SK-N-SH (cell line): Measurements from ENCODE around the gene ASS1. TPM values are rescaled to one million over a fixed set of nuclear protein-coding genes. Genes with fewer than 3 reads are reported as not detected.

Source experiments
- CTCF ChIA-PET: fragments of 300-600, 350-600 bp; formaldehyde crosslinking; extraction: SDS; loops from one replicate; lab custom pipeline; 2021; lab: Yijun Ruan, JAX
- POLR2A ChIA-PET: fragments of 350-600 bp; sonication (Branson Sonifier 250); formaldehyde crosslinking; extraction: SDS; loops from one replicate; lab custom pipeline; 2020; ENCODE audit warnings: antibody characterized with exemption, inconsistent platforms; lab: Yijun Ruan, JAX
- DNase-seq: peaks from one replicate; pipeline ENCODE4 v3.0.0; 2012
- H2AFZ ChIP-seq: fragments of 200-600 bp; sonication (generic); 2 replicates; pipeline ENCODE4 v1.8.1; 2016; ENCODE audit warnings: antibody characterized with exemption, mild to moderate bottlenecking, low read depth
- H3F3A ChIP-seq: fragments of 200-600 bp; sonication (generic); replicated peaks from 2 replicates; pipeline ENCODE3; 2016; ENCODE audit warnings: antibody characterized with exemption, mild to moderate bottlenecking; ENCODE audit not compliant: insufficient read depth
- H3K27ac ChIP-seq, 2 experiments: fragments of 200-500 bp in 1 of 2; fragments of 200-600 bp in 1 of 2; sonication (Bioruptor generic) in 1 of 2; sonication (generic), shearing (Covaris generic) in 1 of 2; 2 replicates each; pipeline versions ENCODE4 v1.5.1 to v1.6.1; 2014 to 2016; ENCODE audit warnings: low read depth in 2 of 2, inconsistent platforms in 1 of 2, low read length in 1 of 2, mild to moderate bottlenecking in 1 of 2, mixed read lengths in 1 of 2
- H3K27me3 ChIP-seq: fragments of 200-600 bp; sonication (generic), shearing (Covaris generic); 2 replicates; pipeline ENCODE4 v1.6.1; 2016; ENCODE audit warnings: mixed run types; ENCODE audit not compliant: insufficient read depth
- H3K36me3 ChIP-seq, 2 experiments: fragments of 200-500 bp in 1 of 2; fragments of 200-600 bp in 1 of 2; sonication (Bioruptor generic) in 1 of 2; sonication (generic) in 1 of 2; replicated peaks in 1 of 2; 2 replicates each; pipeline versions ENCODE3 to v1.5.1; 2014 to 2016; ENCODE audit warnings: low read length in 1 of 2, mild to moderate bottlenecking in 1 of 2; ENCODE audit not compliant: insufficient read depth in 2 of 2, control insufficient read depth in 1 of 2
- H3K4me1 ChIP-seq, 2 experiments: fragments of 200-500 bp in 1 of 2; fragments of 200-600 bp in 1 of 2; sonication (Bioruptor generic) in 1 of 2; sonication (generic), shearing (Covaris generic) in 1 of 2; 2 replicates each; pipeline versions ENCODE4 v1.5.1 to v1.6.1; 2014 to 2016; ENCODE audit warnings: low read depth in 1 of 2, low read length in 1 of 2, mixed run types in 1 of 2; ENCODE audit not compliant: insufficient read depth in 2 of 2, control insufficient read depth in 1 of 2
- H3K4me2 ChIP-seq: fragments of 200-600 bp; sonication (generic), shearing (Covaris generic); 2 replicates; pipeline ENCODE4 v1.6.1; 2017; ENCODE audit warnings: mixed run types
- H3K4me3 ChIP-seq, 2 experiments: fragments of 200-500 bp in 1 of 2; fragments of 200-600 bp in 1 of 2; sonication (Bioruptor generic) in 1 of 2; sonication (generic), shearing (Covaris generic) in 1 of 2; 2 replicates each; pipeline versions ENCODE4 v1.5.1 to v1.8.1; 2014 to 2016; ENCODE audit warnings: low read depth in 2 of 2, inconsistent platforms in 1 of 2, low read length in 1 of 2, mild to moderate bottlenecking in 1 of 2, mixed read lengths in 1 of 2, moderate library complexity in 1 of 2
- H3K79me2 ChIP-seq: fragments of 200-600 bp; sonication (generic); 2 replicates; pipeline ENCODE4 v1.8.1; 2017; ENCODE audit warnings: mild to moderate bottlenecking; ENCODE audit not compliant: insufficient read depth
- H3K9ac ChIP-seq: fragments of 200-600 bp; sonication (generic); 2 replicates; pipeline ENCODE4 v1.6.1; 2017; ENCODE audit warnings: mixed run types
- H3K9me2 ChIP-seq: fragments of 200-600 bp; sonication (generic); 2 replicates; pipeline ENCODE4 v1.6.1; 2017; ENCODE audit warnings: mixed run types
- H3K9me3 ChIP-seq: fragments of 200-600 bp; sonication (generic); 2 replicates; pipeline ENCODE4 v1.6.1; 2017; ENCODE audit warnings: mixed run types, mild to moderate bottlenecking, moderate library complexity
- H4K20me1 ChIP-seq: fragments of 200-600 bp; sonication (generic); 2 replicates; pipeline ENCODE4 v1.6.1; 2017; ENCODE audit warnings: mild to moderate bottlenecking, mixed run types; ENCODE audit not compliant: insufficient read depth
- ELF1 ChIP-seq: IDR thresholded peaks from 2 replicates; pipeline ENCODE4 v1.4.0; 2012
- EZH2phosphoT487 ChIP-seq: fragments of 200-600 bp; sonication (generic); IDR thresholded peaks from 2 replicates; pipeline ENCODE4 v1.6.1; 2017; ENCODE audit warnings: low read depth, mixed run types, mild to moderate bottlenecking, antibody characterized with exemption, moderate library complexity, borderline replicate concordance
- FOXJ3 ChIP-seq: sonication (generic); formaldehyde crosslinking; IDR thresholded peaks from 2 replicates; pipeline ENCODE4 v1.5.1; 2020; ENCODE audit warnings: mild to moderate bottlenecking, missing genetic modification reagents
- GATA2 ChIP-seq: sonication (generic); formaldehyde crosslinking; IDR thresholded peaks from 2 replicates; pipeline ENCODE4 v1.5.0; 2020; ENCODE audit warnings: mild to moderate bottlenecking, missing genetic modification reagents
- MXI1 ChIP-seq: IDR thresholded peaks from 2 replicates; pipeline ENCODE4 v1.6.1; 2012; ENCODE audit warnings: mild to moderate bottlenecking, low read depth, low read length, improper control_type of control experiment
- NFIC ChIP-seq: IDR thresholded peaks from 2 replicates; pipeline ENCODE4 v1.4.0; 2012; ENCODE audit warnings: borderline replicate concordance
- POLR2AphosphoS5 ChIP-seq: IDR thresholded peaks from 2 replicates; pipeline ENCODE4 v1.6.1; 2012; ENCODE audit warnings: low read depth, low read length
- SIN3A ChIP-seq: IDR thresholded peaks from 2 replicates; pipeline ENCODE4 v1.6.1; 2012; ENCODE audit warnings: low read depth, mild to moderate bottlenecking, low read length, moderate library complexity, borderline replicate concordance
- SMC3 ChIP-seq: IDR thresholded peaks from 2 replicates; pipeline ENCODE4 v1.6.1; 2012; ENCODE audit warnings: low read depth, low read length, improper control_type of control experiment
- WGBS: methylation state at CpG from one replicate; pipeline ENCODE4 v1.1.6; 2017; ENCODE audit warnings: low lambda C conversion rate; 5-methylcytosine and 5-hydroxymethylcytosine counted together
- polyA plus RNA-seq, 3 experiments: library from polyadenylated mRNA; depleted of rRNA; stranded (reverse); fragments of >200 nt; gene quantifications; 2 replicates each; pipeline ENCODE4 v1.2.3, GENCODE V29; 2012
- TF ChIP-seq, protein P1 (sequence below): IDR thresholded peaks from 2 replicates; pipeline ENCODE4 v1.4.0; 2012; ENCODE audit warnings: low read depth, borderline replicate concordance
- TF ChIP-seq, protein P2 (sequence below): IDR thresholded peaks from 2 replicates; pipeline ENCODE4 v1.4.0; 2012; ENCODE audit warnings: low read depth, borderline replicate concordance
- TF ChIP-seq, protein P3 (sequence below): fragments of 200-600 bp; sonication (generic); IDR thresholded peaks from 2 replicates; pipeline ENCODE4 v1.6.1; 2017; ENCODE audit warnings: antibody characterized with exemption, mild to moderate bottlenecking, moderate library complexity
- TF ChIP-seq, protein P4 (sequence below): IDR thresholded peaks from 2 replicates; pipeline ENCODE4 v1.6.1; 2012; ENCODE audit warnings: mild to moderate bottlenecking, low read depth, low read length, moderate library complexity

The ASS1 gene
- polyA plus RNA-seq, 1 of the 3 experiments (the other 2 are of a cell fraction) = 0.59 TPM

DNA sequence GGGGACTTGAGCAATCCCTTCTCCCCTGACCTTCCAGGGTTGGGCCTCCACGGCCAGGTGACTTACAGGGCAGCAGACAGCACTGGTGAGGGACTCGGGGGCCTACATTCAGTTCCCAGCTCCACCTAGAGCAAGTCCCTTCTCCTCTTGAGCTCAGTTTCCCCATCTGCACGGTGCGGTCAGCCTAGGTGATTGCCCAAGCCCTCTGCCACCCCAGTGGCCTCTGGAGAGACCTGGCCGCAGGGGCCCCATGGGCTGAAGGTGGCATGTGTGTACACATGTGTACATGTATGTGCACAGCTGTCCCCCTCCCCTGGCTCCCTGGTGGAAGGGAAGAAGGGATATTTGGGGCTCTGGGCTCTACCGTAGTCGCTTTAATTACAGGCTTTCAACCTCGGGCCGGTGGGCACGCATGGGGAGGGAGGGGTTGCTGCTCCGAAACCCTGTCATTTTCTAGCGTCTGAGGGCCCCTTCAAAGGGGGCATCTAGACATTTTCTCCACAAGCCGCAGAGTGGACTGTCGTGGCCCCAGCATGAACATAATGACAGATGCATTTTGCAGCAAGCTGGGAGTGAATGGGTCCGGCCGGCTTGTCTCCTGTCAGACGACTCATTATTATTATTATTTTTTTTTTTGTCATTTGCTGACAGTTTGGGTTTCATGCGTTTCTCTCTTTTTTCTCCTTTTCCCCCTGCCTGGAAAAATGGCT, 44.0 kb downstream of the ASS1 start:
- H3K4me3 ChIP-seq = no peak overlapping the region
- H2AFZ ChIP-seq = no peak overlapping the region
- no peaks in the 10 kb centered on the region for H3K9me2 ChIP-seq
- H3K36me3 ChIP-seq = no peaks in the 10 kb centered on the region
- H3K9ac ChIP-seq = no peak overlapping the region
- TF ChIP-seq GATA2 (CRISPR knock-in tag) (no peak), SMC3 (no peak), EZH2phosphoT487 (no peak), SIN3A (no peak), NFIC (no peak), FOXJ3 (no peak), ELF1 (no peak), MXI1 (no peak), POLR2AphosphoS5 (no peak)
- TF ChIP-seq, protein P1, sequence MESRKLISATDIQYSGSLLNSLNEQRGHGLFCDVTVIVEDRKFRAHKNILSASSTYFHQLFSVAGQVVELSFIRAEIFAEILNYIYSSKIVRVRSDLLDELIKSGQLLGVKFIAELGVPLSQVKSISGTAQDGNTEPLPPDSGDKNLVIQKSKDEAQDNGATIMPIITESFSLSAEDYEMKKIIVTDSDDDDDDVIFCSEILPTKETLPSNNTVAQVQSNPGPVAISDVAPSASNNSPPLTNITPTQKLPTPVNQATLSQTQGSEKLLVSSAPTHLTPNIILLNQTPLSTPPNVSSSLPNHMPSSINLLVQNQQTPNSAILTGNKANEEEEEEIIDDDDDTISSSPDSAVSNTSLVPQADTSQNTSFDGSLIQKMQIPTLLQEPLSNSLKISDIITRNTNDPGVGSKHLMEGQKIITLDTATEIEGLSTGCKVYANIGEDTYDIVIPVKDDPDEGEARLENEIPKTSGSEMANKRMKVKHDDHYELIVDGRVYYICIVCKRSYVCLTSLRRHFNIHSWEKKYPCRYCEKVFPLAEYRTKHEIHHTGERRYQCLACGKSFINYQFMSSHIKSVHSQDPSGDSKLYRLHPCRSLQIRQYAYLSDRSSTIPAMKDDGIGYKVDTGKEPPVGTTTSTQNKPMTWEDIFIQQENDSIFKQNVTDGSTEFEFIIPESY = no peak
- TF ChIP-seq, protein P2, sequence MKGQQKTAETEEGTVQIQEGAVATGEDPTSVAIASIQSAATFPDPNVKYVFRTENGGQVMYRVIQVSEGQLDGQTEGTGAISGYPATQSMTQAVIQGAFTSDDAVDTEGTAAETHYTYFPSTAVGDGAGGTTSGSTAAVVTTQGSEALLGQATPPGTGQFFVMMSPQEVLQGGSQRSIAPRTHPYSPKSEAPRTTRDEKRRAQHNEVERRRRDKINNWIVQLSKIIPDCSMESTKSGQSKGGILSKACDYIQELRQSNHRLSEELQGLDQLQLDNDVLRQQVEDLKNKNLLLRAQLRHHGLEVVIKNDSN = no peak
- TF ChIP-seq, protein P3, sequence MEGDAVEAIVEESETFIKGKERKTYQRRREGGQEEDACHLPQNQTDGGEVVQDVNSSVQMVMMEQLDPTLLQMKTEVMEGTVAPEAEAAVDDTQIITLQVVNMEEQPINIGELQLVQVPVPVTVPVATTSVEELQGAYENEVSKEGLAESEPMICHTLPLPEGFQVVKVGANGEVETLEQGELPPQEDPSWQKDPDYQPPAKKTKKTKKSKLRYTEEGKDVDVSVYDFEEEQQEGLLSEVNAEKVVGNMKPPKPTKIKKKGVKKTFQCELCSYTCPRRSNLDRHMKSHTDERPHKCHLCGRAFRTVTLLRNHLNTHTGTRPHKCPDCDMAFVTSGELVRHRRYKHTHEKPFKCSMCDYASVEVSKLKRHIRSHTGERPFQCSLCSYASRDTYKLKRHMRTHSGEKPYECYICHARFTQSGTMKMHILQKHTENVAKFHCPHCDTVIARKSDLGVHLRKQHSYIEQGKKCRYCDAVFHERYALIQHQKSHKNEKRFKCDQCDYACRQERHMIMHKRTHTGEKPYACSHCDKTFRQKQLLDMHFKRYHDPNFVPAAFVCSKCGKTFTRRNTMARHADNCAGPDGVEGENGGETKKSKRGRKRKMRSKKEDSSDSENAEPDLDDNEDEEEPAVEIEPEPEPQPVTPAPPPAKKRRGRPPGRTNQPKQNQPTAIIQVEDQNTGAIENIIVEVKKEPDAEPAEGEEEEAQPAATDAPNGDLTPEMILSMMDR = no peak
- TF ChIP-seq, protein P4, sequence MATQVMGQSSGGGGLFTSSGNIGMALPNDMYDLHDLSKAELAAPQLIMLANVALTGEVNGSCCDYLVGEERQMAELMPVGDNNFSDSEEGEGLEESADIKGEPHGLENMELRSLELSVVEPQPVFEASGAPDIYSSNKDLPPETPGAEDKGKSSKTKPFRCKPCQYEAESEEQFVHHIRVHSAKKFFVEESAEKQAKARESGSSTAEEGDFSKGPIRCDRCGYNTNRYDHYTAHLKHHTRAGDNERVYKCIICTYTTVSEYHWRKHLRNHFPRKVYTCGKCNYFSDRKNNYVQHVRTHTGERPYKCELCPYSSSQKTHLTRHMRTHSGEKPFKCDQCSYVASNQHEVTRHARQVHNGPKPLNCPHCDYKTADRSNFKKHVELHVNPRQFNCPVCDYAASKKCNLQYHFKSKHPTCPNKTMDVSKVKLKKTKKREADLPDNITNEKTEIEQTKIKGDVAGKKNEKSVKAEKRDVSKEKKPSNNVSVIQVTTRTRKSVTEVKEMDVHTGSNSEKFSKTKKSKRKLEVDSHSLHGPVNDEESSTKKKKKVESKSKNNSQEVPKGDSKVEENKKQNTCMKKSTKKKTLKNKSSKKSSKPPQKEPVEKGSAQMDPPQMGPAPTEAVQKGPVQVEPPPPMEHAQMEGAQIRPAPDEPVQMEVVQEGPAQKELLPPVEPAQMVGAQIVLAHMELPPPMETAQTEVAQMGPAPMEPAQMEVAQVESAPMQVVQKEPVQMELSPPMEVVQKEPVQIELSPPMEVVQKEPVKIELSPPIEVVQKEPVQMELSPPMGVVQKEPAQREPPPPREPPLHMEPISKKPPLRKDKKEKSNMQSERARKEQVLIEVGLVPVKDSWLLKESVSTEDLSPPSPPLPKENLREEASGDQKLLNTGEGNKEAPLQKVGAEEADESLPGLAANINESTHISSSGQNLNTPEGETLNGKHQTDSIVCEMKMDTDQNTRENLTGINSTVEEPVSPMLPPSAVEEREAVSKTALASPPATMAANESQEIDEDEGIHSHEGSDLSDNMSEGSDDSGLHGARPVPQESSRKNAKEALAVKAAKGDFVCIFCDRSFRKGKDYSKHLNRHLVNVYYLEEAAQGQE = no peak
- ChIA-PET CTCF (interaction anchor here (1.4 kb wide), 1 partner anchor 194 kb away, joined by 3 read pairs; no protein-coding TSS in a partner anchor), POLR2A (no interaction called here)
- H3K27ac ChIP-seq = no peak overlapping the region
- no peaks in the 10 kb centered on the region for H3K79me2 ChIP-seq
- H3K9me3 ChIP-seq = no peaks in the 10 kb centered on the region
- H3K27me3 ChIP-seq = no peaks in the 10 kb centered on the region
- WGBS = 83% methylated on average over 13 of the region's 18 CpGs
- DNase-seq = no peak
- H3K4me1 ChIP-seq = peaks cover 0 to 11% of the 10 kb centered on the region in 2 experiments; a peak in 1 of 4 replicates
- H4K20me1 ChIP-seq = no peaks in the 10 kb centered on the region
- no peak overlapping the region for H3K4me2 ChIP-seq
- H3F3A ChIP-seq = no peaks in the 10 kb centered on the region
